ENCODE data around the gene ABCC8.

The ABCC8 gene

GRCh38 chr11:17384002-17384511 lies 92.6 kb downstream of the ABCC8 start:
- peak; percentile 77 for DNase-seq

- DNase-seq: no peak
Measured at GRCh38 chr11:17383461-17383860, 93.2 kb downstream of the ABCC8 start.

GRCh38 chr11:17382046-17382728 lies 94.5 kb downstream of the ABCC8 start:
- DNase-seq: no peak

- no peak for DNase-seq
Measured at GRCh38 chr11:17381156-17381555, 95.5 kb downstream of the ABCC8 start.

GRCh38 chr11:17379383-17380180 lies 97.1 kb downstream of the ABCC8 start:
- no peak for DNase-seq

GRCh38 chr11:17378655-17379054 lies 98.0 kb downstream of the ABCC8 start:
- no peak for DNase-seq

- no peak for DNase-seq
Measured at GRCh38 chr11:17376493-17376892, 100.2 kb downstream of the ABCC8 start.

- DNase-seq: no peak
Measured at GRCh38 chr11:17375547-17375946, 101.1 kb downstream of the ABCC8 start.

GRCh38 chr11:17371614-17372013 lies 105.0 kb downstream of the ABCC8 start:
- no peak for DNase-seq

- DNase-seq: no peak
Measured at GRCh38 chr11:17369684-17370243, 106.9 kb downstream of the ABCC8 start.

GRCh38 chr11:17369094-17369493 lies 107.6 kb downstream of the ABCC8 start:
- DNase-seq: no peak

GRCh38 chr11:17368551-17368950 lies 108.1 kb downstream of the ABCC8 start:
- no peak for DNase-seq

GRCh38 chr11:17366495-17366894 lies 110.2 kb downstream of the ABCC8 start:
- no peak for DNase-seq

- peak; percentile 42 for DNase-seq
Measured at GRCh38 chr11:17354601-17354991, 122.0 kb downstream of the ABCC8 start.

- no peak for DNase-seq
Measured at GRCh38 chr11:17353821-17354600, 122.6 kb downstream of the ABCC8 start.

- peak; percentile 84 for DNase-seq
Measured at GRCh38 chr11:17352950-17353820, 123.5 kb downstream of the ABCC8 start.

GRCh38 chr11:17351510-17352176 lies 125.0 kb downstream of the ABCC8 start, which contains the start of gene NCR3LG1:
TSS of gene NCR3LG1 (plus strand) at chr11:17351800. CDS start at chr11:17351970, 170 bp downstream.
- peak; percentile 54 for DNase-seq

- DNase-seq: no peak
Measured at GRCh38 chr11:17351172-17351509, 125.5 kb downstream of the ABCC8 start.

- DNase-seq: no peak
Measured at GRCh38 chr11:17350455-17351171, 126.0 kb downstream of the ABCC8 start.

- DNase-seq: no peak
Measured at GRCh38 chr11:17347676-17348075, 129.0 kb downstream of the ABCC8 start.

- no peak for DNase-seq
Measured at GRCh38 chr11:17343907-17344306, 132.7 kb downstream of the ABCC8 start.
